Ishikawa (cell line): ENCODE data around the gene KIR2DL4.
"Not testable (repeated sequence)": the region's sequence is repeated elsewhere in the genome, so short reads cannot be mapped to it uniquely, and the experiment has no call there.

Experiments used
- CEBPB ChIP-seq: IDR thresholded peaks from 2 replicates; pipeline ENCODE4 v1.6.1; 2012
- CREB1 ChIP-seq: IDR thresholded peaks from 2 replicates; pipeline ENCODE4 v1.6.1; 2012; ENCODE audit warnings: low read depth
- EGR1 ChIP-seq: IDR thresholded peaks from 2 replicates; pipeline ENCODE4 v1.6.1; 2012
- EP300 ChIP-seq: IDR thresholded peaks from 2 replicates; pipeline ENCODE4 v1.6.1; 2012; ENCODE audit warnings: borderline replicate concordance
- FOXM1 ChIP-seq: IDR thresholded peaks from 2 replicates; pipeline ENCODE4 v1.6.1; 2012; ENCODE audit warnings: low read depth, borderline replicate concordance
- MAX ChIP-seq: IDR thresholded peaks from 2 replicates; pipeline ENCODE4 v1.6.1; 2012
- NFIC ChIP-seq: IDR thresholded peaks from 2 replicates; pipeline ENCODE4 v1.6.1; 2012
- RAD21 ChIP-seq: IDR thresholded peaks from 2 replicates; pipeline ENCODE4 v1.6.1; 2012; ENCODE audit warnings: low read depth
- REST ChIP-seq: IDR thresholded peaks from 2 replicates; pipeline ENCODE4 v1.6.1; 2012; ENCODE audit warnings: low read depth, mild to moderate bottlenecking
- TAF1 ChIP-seq: IDR thresholded peaks from 2 replicates; pipeline ENCODE4 v1.6.1; 2012; ENCODE audit warnings: low read depth, mild to moderate bottlenecking
- TCF12 ChIP-seq: IDR thresholded peaks from 2 replicates; pipeline ENCODE4 v1.6.1; 2012; ENCODE audit warnings: low read depth
- TEAD4 ChIP-seq: IDR thresholded peaks from 2 replicates; pipeline ENCODE4 v1.6.1; 2012
- USF1 ChIP-seq: IDR thresholded peaks from 2 replicates; pipeline ENCODE4 v1.6.1; 2012
- YY1 ChIP-seq: IDR thresholded peaks from 2 replicates; pipeline ENCODE4 v1.6.1; 2012; ENCODE audit warnings: low read depth
- ZBTB7A ChIP-seq: IDR thresholded peaks from 2 replicates; pipeline ENCODE4 v1.6.1; 2012; ENCODE audit warnings: low read depth

Gene KIR2DL4

GRCh38 chr19:54816251-54816650, 12.8 kb downstream of the KIR2DL4 start, which contains the start of gene KIR3DL1:
TSS of gene KIR3DL1 (plus strand) at chr19:54816468.
- TF ChIP-seq ZBTB7A, TAF1, YY1: not testable (repeated sequence)

GRCh38 chr19:54817670-54818536, 14.5 kb downstream of the KIR2DL4 start:
- TF ChIP-seq MAX (no peak), EP300 (no peak), CREB1 (no peak), TCF12 (no peak), NFIC (no peak), TAF1 (no peak), FOXM1 (no peak), YY1 (no peak), REST (no peak), RAD21 (no peak), TEAD4 (no peak), ZBTB7A (no peak), USF1 (no peak), CEBPB (no peak), EGR1 (no peak)

GRCh38 chr19:54832496-54832895, 29.1 kb downstream of the KIR2DL4 start, which contains the start of gene KIR2DS4:
TSS of gene KIR2DS4 (plus strand) at chr19:54832676.
- TF ChIP-seq NFIC, CEBPB, EGR1: not testable (repeated sequence)

GRCh38 chr19:54850061-54850640, 46.7 kb downstream of the KIR2DL4 start, which contains the start of gene KIR3DL2:
TSS of gene KIR3DL2 (plus strand) at chr19:54850443. CDS start at chr19:54850476, 33 bp downstream.
- TF ChIP-seq MAX, EP300, NFIC: not testable (repeated sequence)

- TF ChIP-seq FOXM1 (no peak), USF1 (no peak), EP300 (no peak), EGR1 (no peak), NFIC (no peak), MAX (no peak), TCF12 (no peak), RAD21 (no peak), YY1 (no peak), CREB1 (no peak), TAF1 (no peak), ZBTB7A (no peak), CEBPB (no peak), REST (no peak), TEAD4 (no peak)
Measured at GRCh38 chr19:54850930-54851329, 47.5 kb downstream of the KIR2DL4 start.

GRCh38 chr19:54851353-54851752, 47.9 kb downstream of the KIR2DL4 start:
- TF ChIP-seq EGR1 (no peak), YY1 (no peak), TAF1 (no peak), MAX (no peak), REST (no peak), FOXM1 (no peak), CEBPB (no peak), EP300 (no peak), ZBTB7A (no peak), CREB1 (no peak), USF1 (no peak), RAD21 (no peak), TEAD4 (no peak), NFIC (no peak)
